ENCODE measurements around the gene CHST3. TPM values are rescaled to one million over a fixed set of nuclear protein-coding genes. Genes with fewer than 3 reads are reported as not detected.

The CHST3 gene
- polyA plus RNA-seq, 1 donor (not counting 4 experiments of a cell fraction or from before 2014, with no cell fraction given), result 12.0 TPM

GRCh38 chr10:72014197-72014596 is 50.0 kb downstream of the CHST3 start:
- no peak for DNase-seq (ENCODE audit: low read depth, low spot score)
- H3K4me1 ChIP-seq (ENCODE audit: control insufficient read depth, extremely low read depth, insufficient read depth, low read length), result peaks cover 13% of the 10 kb centered on the region

GRCh38 chr10:72014785-72015480 is 50.7 kb downstream of the CHST3 start:
- H3K4me3 ChIP-seq (ENCODE audit: control insufficient read depth in 2 of 3, extremely low read depth in 1 of 3, insufficient read depth in 2 of 3, low read depth in 1 of 3, low read length in 3 of 3), result no peak overlapping the region
- no peaks in the 10 kb centered on the region for H3K9me3 ChIP-seq (ENCODE audit: control insufficient read depth, low read depth, low read length)
- no peak overlapping the region for H3K27ac ChIP-seq (ENCODE audit: control insufficient read depth, insufficient read depth, low read length)
- no peak overlapping the region for H3K9ac ChIP-seq (ENCODE audit: control insufficient read depth, extremely low read depth, insufficient read depth, low read length)
- no peak overlapping the region for H3K4me2 ChIP-seq (ENCODE audit: control insufficient read depth, extremely low read depth, insufficient read depth, low read depth, low read length)
- no peak overlapping the region for H2AFZ ChIP-seq (ENCODE audit: control insufficient read depth, low read length)
- DNase-seq (ENCODE audit: low read depth, low spot score) (no peak), FAIRE-seq (no peak)
- H3K79me2 ChIP-seq (ENCODE audit: control insufficient read depth, insufficient read depth, low read length), result no peaks in the 10 kb centered on the region
- TF ChIP-seq CTCF (optimal IDR thresholded peaks at IDR 0.05 in 1 of 3, IDR thresholded peaks at IDR 0.05 in 1 of 3, conservative IDR thresholded peaks at IDR 0.05 in 1 of 3; ENCODE audit: extremely low read depth in 1 of 3, insufficient read depth in 2 of 3, low read length in 3 of 3), result no peak
- no peak for TF ChIP-seq EZH2 (IDR thresholded peaks at IDR 0.05; ENCODE audit: low read length)
- peaks cover 2 to 12% of the 10 kb centered on the region in 2 experiments for H3K36me3 ChIP-seq (ENCODE audit: control insufficient read depth in 2 of 2, extremely low read depth in 1 of 2, insufficient read depth in 2 of 2, low read length in 2 of 2)
- no peaks in the 10 kb centered on the region for H4K20me1 ChIP-seq (ENCODE audit: control insufficient read depth, extremely low read depth, insufficient read depth, low read length)
- H3K4me1 ChIP-seq (ENCODE audit: control insufficient read depth, extremely low read depth, insufficient read depth, low read length), result peaks cover 6% of the 10 kb centered on the region
- dilution Hi-C loops (cut with MboI; ENCODE audit: extremely low pct_ligation_motif_present, low sequenced_read_pairs), result no loop called here
- no peaks in the 10 kb centered on the region for H3K27me3 ChIP-seq (ENCODE audit: control insufficient read depth, extremely low read depth, insufficient read depth, low read length)
- no peaks in the 10 kb centered on the region for H3K9me1 ChIP-seq (ENCODE audit: control insufficient read depth, extremely low read depth, insufficient read depth, low read length)

More at GRCh38 chr10:72014197-72014596, 50.0 kb downstream of the CHST3 start:
- H3K27ac ChIP-seq (ENCODE audit: control insufficient read depth, insufficient read depth, low read length), result no peak overlapping the region
- FAIRE-seq, result no peak
- H3K27me3 ChIP-seq (ENCODE audit: control insufficient read depth, extremely low read depth, insufficient read depth, low read length), result no peaks in the 10 kb centered on the region
- dilution Hi-C loops (cut with MboI; ENCODE audit: extremely low pct_ligation_motif_present, low sequenced_read_pairs), result no loop called here
- no peak overlapping the region for H3K4me3 ChIP-seq (ENCODE audit: control insufficient read depth in 2 of 3, extremely low read depth in 1 of 3, insufficient read depth in 2 of 3, low read depth in 1 of 3, low read length in 3 of 3)
- H3K9me1 ChIP-seq (ENCODE audit: control insufficient read depth, extremely low read depth, insufficient read depth, low read length), result no peaks in the 10 kb centered on the region
- H3K4me2 ChIP-seq (ENCODE audit: control insufficient read depth, extremely low read depth, insufficient read depth, low read depth, low read length), result no peak overlapping the region
- H3K79me2 ChIP-seq (ENCODE audit: control insufficient read depth, insufficient read depth, low read length), result no peaks in the 10 kb centered on the region
- H4K20me1 ChIP-seq (ENCODE audit: control insufficient read depth, extremely low read depth, insufficient read depth, low read length), result no peaks in the 10 kb centered on the region
- H3K9ac ChIP-seq (ENCODE audit: control insufficient read depth, extremely low read depth, insufficient read depth, low read length), result no peak overlapping the region
- no peak for TF ChIP-seq EZH2 (IDR thresholded peaks at IDR 0.05; ENCODE audit: low read length)
- TF ChIP-seq CTCF (optimal IDR thresholded peaks at IDR 0.05 in 1 of 3, IDR thresholded peaks at IDR 0.05 in 1 of 3, conservative IDR thresholded peaks at IDR 0.05 in 1 of 3; ENCODE audit: extremely low read depth in 1 of 3, insufficient read depth in 2 of 3, low read length in 3 of 3), result no peak
- no peak overlapping the region for H2AFZ ChIP-seq (ENCODE audit: control insufficient read depth, low read length)
- H3K9me3 ChIP-seq (ENCODE audit: control insufficient read depth, low read depth, low read length), result no peaks in the 10 kb centered on the region
- H3K36me3 ChIP-seq (ENCODE audit: control insufficient read depth in 2 of 2, extremely low read depth in 1 of 2, insufficient read depth in 2 of 2, low read length in 2 of 2), result peaks cover 2 to 12% of the 10 kb centered on the region in 2 experiments

Measured in keratinocyte (primary cell).